Thoracic aorta (tissue), 2 donors: ENCODE measurements around the gene KLF3. TPM values are rescaled to one million over a fixed set of nuclear protein-coding genes. Genes with fewer than 3 reads are reported as not detected.
"Not testable (repeated sequence)": the region's sequence is repeated elsewhere in the genome, so short reads cannot be mapped to it uniquely, and the experiment has no call there.

Source experiments
- ATAC-seq: fragments of 150-250 bp; one replicate; pipeline ENCODE4 v1.8.0; 2017; ENCODE audit warnings: low read depth; ENCODE audit not compliant: insufficient number of reproducible peaks, low FRiP score
- DNase-seq: peaks from one replicate; pipeline ENCODE4 v3.0.0-alpha.2; 2020; ENCODE audit warnings: low spot score
- H3K27ac ChIP-seq, 2 donors: fragments of 200-600 bp; sonication (generic); 1 replicate in 1 of 2; 2 replicates in 1 of 2; pipeline ENCODE4 v1.5.1; 2016; ENCODE audit warnings: mild to moderate bottlenecking in 2 of 2, moderate library complexity in 2 of 2
- H3K27me3 ChIP-seq: fragments of 200-600 bp; sonication (generic); replicated peaks from 2 replicates; pipeline ENCODE4 v1.6.0; 2016; ENCODE audit warnings: mild to moderate bottlenecking; ENCODE audit not compliant: insufficient read depth
- H3K36me3 ChIP-seq: fragments of 200-600 bp; sonication (generic); one replicate; pipeline ENCODE4 v1.5.1; 2016
- H3K4me1 ChIP-seq, 2 donors: fragments of 200-600 bp; sonication (generic); 1 replicate in 1 of 2; 2 replicates in 1 of 2; pipeline versions ENCODE4 v1.5.1 to v1.6.0; 2016; ENCODE audit warnings: low read depth in 2 of 2, mild to moderate bottlenecking in 1 of 2; ENCODE audit not compliant: control insufficient read depth in 1 of 2
- H3K4me3 ChIP-seq: fragments of 200-600 bp; sonication (generic); 2 replicates; pipeline ENCODE4 v1.5.1; 2016; ENCODE audit warnings: mild to moderate bottlenecking
- H3K9me3 ChIP-seq: fragments of 200-600 bp; sonication (generic); 2 replicates; pipeline ENCODE4 v1.5.1; 2016
- CTCF ChIP-seq: fragments of 200-600 bp; sonication (generic); IDR thresholded peaks from one replicate; pipeline ENCODE4 v1.5.1; 2019; ENCODE audit warnings: antibody characterized with exemption
- total RNA-seq, 2 donors: library from RNA; depleted of rRNA; stranded (reverse); fragments of >200 nt; gene quantifications; one replicate each; pipeline versions ENCODE4 v1.1.0 to v1.2.3, GENCODE V29; 2016

The KLF3 gene
- total RNA-seq, 2 donors from 2014 or later, result 45.8 to 53.4 TPM

GRCh38 chr4:38620065-38620464 is 43.9 kb upstream of the KLF3 start:
- TF ChIP-seq CTCF, result no peak
- Histone ChIP-seq H3K4me3 (no peak overlapping the region), H3K9me3 (no peaks in the 10 kb centered on the region)

GRCh38 chr4:38620527-38621027 is 43.4 kb upstream of the KLF3 start:
- H3K27ac ChIP-seq, result no peak overlapping the region
- H3K27me3 ChIP-seq, result no peaks in the 10 kb centered on the region
- H3K4me3 ChIP-seq, result no peak overlapping the region
- DNase-seq (no peak), ATAC-seq (no peak)
- H3K9me3 ChIP-seq, result no peaks in the 10 kb centered on the region
- H3K36me3 ChIP-seq, result no peaks in the 10 kb centered on the region
- TF ChIP-seq CTCF, result no peak
- H3K4me1 ChIP-seq, result no peaks in the 10 kb centered on the region

More at GRCh38 chr4:38620065-38620464, 43.9 kb upstream of the KLF3 start:
- Histone ChIP-seq H3K4me1 (peaks cover 0 to under 1% of the 10 kb centered on the region in 2 donors), H3K27me3 (no peaks in the 10 kb centered on the region), H3K36me3 (no peaks in the 10 kb centered on the region), H3K27ac (no peak overlapping the region)
- ATAC-seq (no peak), DNase-seq (no peak)

GRCh38 chr4:38621028-38621684 is 42.8 kb upstream of the KLF3 start:
- Histone ChIP-seq H3K4me3 (no peak overlapping the region), H3K27me3 (no peaks in the 10 kb centered on the region), H3K4me1 (no peaks in the 10 kb centered on the region), H3K27ac (no peak overlapping the region), H3K9me3 (no peaks in the 10 kb centered on the region), H3K36me3 (no peaks in the 10 kb centered on the region)
- ATAC-seq, result no peak
- TF ChIP-seq CTCF, result no peak
- no peak for DNase-seq

- no peak for TF ChIP-seq CTCF
- no peaks in the 10 kb centered on the region for H3K9me3 ChIP-seq
- H3K27ac ChIP-seq, result no peak overlapping the region
- H3K27me3 ChIP-seq, result no peaks in the 10 kb centered on the region
- ATAC-seq (no peak), DNase-seq (no peak)
- H3K36me3 ChIP-seq, result no peaks in the 10 kb centered on the region
- H3K4me3 ChIP-seq, result no peak overlapping the region
- no peaks in the 10 kb centered on the region for H3K4me1 ChIP-seq
These were observed 42.2 kb upstream of the KLF3 start for GRCh38 chr4:38621831-38622230.

GRCh38 chr4:38622340-38622739 is 41.7 kb upstream of the KLF3 start:
- H3K4me1 ChIP-seq, H3K27me3 ChIP-seq, ATAC-seq, H3K27ac ChIP-seq, H3K36me3 ChIP-seq, H3K4me3 ChIP-seq, H3K9me3 ChIP-seq, DNase-seq: not testable (repeated sequence)

GRCh38 chr4:38623260-38623659 is 40.7 kb upstream of the KLF3 start:
- no peaks in the 10 kb centered on the region for H3K27me3 ChIP-seq
- no peaks in the 10 kb centered on the region for H3K36me3 ChIP-seq
- no peak overlapping the region for H3K4me3 ChIP-seq
- no peak overlapping the region for H3K27ac ChIP-seq
- DNase-seq (no peak), ATAC-seq (no peak)
- TF ChIP-seq CTCF, result no peak
- no peaks in the 10 kb centered on the region for H3K4me1 ChIP-seq
- H3K9me3 ChIP-seq, result no peaks in the 10 kb centered on the region
